SK-N-SH treated with all-trans-retinoic acid at 6 μM for 48 hours (cell line): ENCODE results near the gene MIOX.

Source experiments
- ATAC-seq: fragments of 200-7000 bp; cut with Tn5 transposase; 3 replicates; pipeline ENCODE4 v1.9.1; 2020; ENCODE audit warnings: mild to moderate bottlenecking, moderate library complexity
- ARNTL ChIP-seq: fragments of 450-650 bp; formaldehyde crosslinking; IDR thresholded peaks from 2 replicates; pipeline ENCODE4 v1.5.0; 2020; ENCODE audit warnings: low read depth, mild to moderate bottlenecking, moderate library complexity, borderline replicate concordance
- BACH2 ChIP-seq: fragments of 250-450 bp; sonication (Bioruptor Pico); IDR thresholded peaks from 2 replicates; pipeline ENCODE4 v1.9.0; 2021; ENCODE audit warnings: mild to moderate bottlenecking, borderline replicate concordance
- CREB5 ChIP-seq: fragments of 250-450 bp; sonication (Bioruptor Pico); IDR thresholded peaks from 2 replicates; pipeline ENCODE4 v1.5.1; 2020; ENCODE audit warnings: low read depth, mild to moderate bottlenecking, moderate library complexity
- CSDC2 ChIP-seq: fragments of 250-450 bp; sonication (Bioruptor Pico); IDR thresholded peaks from 2 replicates; pipeline ENCODE4 v1.5.0; 2020; ENCODE audit warnings: mild to moderate bottlenecking, moderate library complexity
- CSRNP3 ChIP-seq: fragments of 250-450 bp; sonication (Bioruptor Pico); IDR thresholded peaks from 2 replicates; pipeline ENCODE4 v1.5.1; 2021; ENCODE audit warnings: mild to moderate bottlenecking, moderate library complexity
- ESRRG ChIP-seq: fragments of 250-450 bp; sonication (Bioruptor Pico); IDR thresholded peaks from 2 replicates; pipeline ENCODE4 v1.6.1; 2021; ENCODE audit warnings: mild to moderate bottlenecking
- ISL1 ChIP-seq: fragments of 250-450 bp; sonication (Bioruptor Pico); IDR thresholded peaks from 2 replicates; pipeline ENCODE4 v2.1.2; 2022; ENCODE audit warnings: mild to moderate bottlenecking, moderate library complexity
- PATZ1 ChIP-seq: fragments of 250-450 bp; sonication (Bioruptor Pico); IDR thresholded peaks from 2 replicates; pipeline ENCODE4 v1.8.0; 2020; ENCODE audit warnings: mild to moderate bottlenecking, moderate library complexity, borderline replicate concordance
- POU6F1 ChIP-seq: fragments of 250-450 bp; sonication (Bioruptor Pico); IDR thresholded peaks from 2 replicates; pipeline ENCODE4 v1.8.0; 2021; ENCODE audit warnings: low read depth, mild to moderate bottlenecking, moderate library complexity, borderline replicate concordance
- PPARA ChIP-seq: fragments of 250-450 bp; sonication (Bioruptor Pico); IDR thresholded peaks from 2 replicates; pipeline ENCODE4 v1.5.0; 2020; ENCODE audit warnings: mild to moderate bottlenecking, borderline replicate concordance
- RARB ChIP-seq: fragments of 250-450 bp; sonication (Bioruptor Pico); IDR thresholded peaks from 2 replicates; pipeline ENCODE4 v1.8.0; 2021; ENCODE audit warnings: mild to moderate bottlenecking, moderate library complexity
- TCF4 ChIP-seq: fragments of 250-450 bp; sonication (Bioruptor Pico); IDR thresholded peaks from 2 replicates; pipeline ENCODE4 v1.8.0; 2021; ENCODE audit warnings: mild to moderate bottlenecking, moderate library complexity, borderline replicate concordance
- TOX ChIP-seq: fragments of 250-450 bp; sonication (Bioruptor Pico); IDR thresholded peaks from 2 replicates; pipeline ENCODE4 v1.8.0; 2021; ENCODE audit warnings: mild to moderate bottlenecking, moderate library complexity, borderline replicate concordance
- TSHZ2 ChIP-seq: fragments of 250-450 bp; sonication (Bioruptor Pico); IDR thresholded peaks from 2 replicates; pipeline ENCODE4 v1.5.0; 2020; ENCODE audit warnings: mild to moderate bottlenecking, moderate library complexity
- ZC3H10 ChIP-seq: fragments of 250-450 bp; sonication (Bioruptor Pico); IDR thresholded peaks from 2 replicates; pipeline ENCODE4 v1.5.1; 2021; ENCODE audit warnings: mild to moderate bottlenecking, moderate library complexity
- ZFP3 ChIP-seq: fragments of 250-450 bp; sonication (Bioruptor Pico); IDR thresholded peaks from 2 replicates; pipeline ENCODE4 v1.5.0; 2020; ENCODE audit warnings: mild to moderate bottlenecking, moderate library complexity
- ZFP30 ChIP-seq: fragments of 450-650 bp; formaldehyde crosslinking; IDR thresholded peaks from 2 replicates; pipeline ENCODE4 v1.5.0; 2022; ENCODE audit warnings: mild to moderate bottlenecking, moderate library complexity
- ZNF565 ChIP-seq: fragments of 450-650 bp; formaldehyde crosslinking; conservative IDR thresholded peaks from 2 replicates; pipeline ENCODE4 v1.5.0; 2020; ENCODE audit warnings: low read depth, mild to moderate bottlenecking, moderate library complexity
- ZNF70 ChIP-seq: fragments of 450-650 bp; formaldehyde crosslinking; IDR thresholded peaks from 2 replicates; pipeline ENCODE4 v1.5.0; 2020; ENCODE audit warnings: mild to moderate bottlenecking, moderate library complexity
- ZNF8 ChIP-seq: fragments of 450-650 bp; formaldehyde crosslinking; IDR thresholded peaks from 2 replicates; pipeline ENCODE4 v1.5.0; 2020; ENCODE audit warnings: mild to moderate bottlenecking, moderate library complexity

Gene MIOX

GRCh38 chr22:50513175-50513574 lies 26.5 kb downstream of the MIOX start:
- TF ChIP-seq CREB5 (CRISPR knock-in tag) (no peak), ZC3H10 (CRISPR knock-in tag) (no peak), TSHZ2 (CRISPR knock-in tag) (no peak), ESRRG (no peak), TCF4 (no peak), CSDC2 (CRISPR knock-in tag) (no peak), ISL1 (CRISPR knock-in tag) (no peak), BACH2 (CRISPR knock-in tag) (no peak), PATZ1 (CRISPR knock-in tag) (no peak), ZNF565 (no peak), ZNF70 (no peak), ARNTL (CRISPR knock-in tag) (no peak), POU6F1 (CRISPR knock-in tag) (no peak), CSRNP3 (CRISPR knock-in tag) (no peak), PPARA (CRISPR knock-in tag) (no peak), ZFP30 (CRISPR knock-in tag) (no peak), ZFP3 (CRISPR knock-in tag) (no peak), ZNF8 (CRISPR knock-in tag) (no peak)
- no peak for ATAC-seq

GRCh38 chr22:50516068-50516467 lies 29.4 kb downstream of the MIOX start:
- TF ChIP-seq TCF4 (no peak), ZFP3 (CRISPR knock-in tag) (no peak), TSHZ2 (CRISPR knock-in tag) (no peak), TOX (CRISPR knock-in tag) (no peak), ZNF8 (CRISPR knock-in tag) (no peak), ISL1 (CRISPR knock-in tag) (no peak), BACH2 (CRISPR knock-in tag) (no peak), POU6F1 (CRISPR knock-in tag) (no peak), CREB5 (CRISPR knock-in tag) (no peak), RARB (CRISPR knock-in tag) (no peak), CSRNP3 (CRISPR knock-in tag) (no peak)
- no peak for ATAC-seq
